PC-9 (cell line): Measurements from ENCODE around the gene CLMN. TPM values are rescaled to one million over a fixed set of nuclear protein-coding genes. Genes with fewer than 3 reads are reported as not detected.

Experiments used
- BruUV-seq: library from RNA; stranded (reverse); fragments of 400-500 nt; replicated peaks from 2 replicates; lab custom pipeline; 2021; lab: Mats Ljungman, UMichigan
- CTCF ChIA-PET: fragments of 300-600 bp; sonication (Branson Sonifier 250); formaldehyde crosslinking; loops from one replicate; lab custom pipeline; 2022; ENCODE audit warnings: antibody characterized with exemption; lab: Charles Lee
- POLR2A ChIA-PET: fragments of 300-600 bp; sonication (Branson Sonifier 250); formaldehyde crosslinking; loops from one replicate; lab custom pipeline; 2022; ENCODE audit warnings: antibody characterized with exemption; ENCODE audit not compliant: unreplicated experiment; lab: Charles Lee
- DNase-seq, 2 experiments: peaks; one replicate each; pipeline versions ENCODE4 v3.0.0 to v3.0.0-alpha.2; 2015 to 2022; ENCODE audit warnings: mixed read lengths in 1 of 2
- H2AFZ ChIP-seq: fragments of 200-600 bp; sonication (generic); 2 replicates; pipeline ENCODE4 v1.8.1; 2017; ENCODE audit warnings: antibody characterized with exemption
- H3F3A ChIP-seq: fragments of 200-600 bp; sonication (generic); 2 replicates; pipeline ENCODE4 v1.8.1; 2017; ENCODE audit warnings: antibody characterized with exemption, mild to moderate bottlenecking, low read depth; ENCODE audit not compliant: insufficient read depth
- H3K27ac ChIP-seq: fragments of 200-600 bp; sonication (generic); 2 replicates; pipeline ENCODE4 v1.6.1; 2016; ENCODE audit warnings: mixed run types
- H3K27me3 ChIP-seq: fragments of 200-600 bp; sonication (generic); 2 replicates; pipeline ENCODE4 v1.6.1; 2016; ENCODE audit warnings: low read depth, mixed run types; ENCODE audit not compliant: insufficient read depth
- H3K36me3 ChIP-seq: fragments of 200-600 bp; sonication (generic); 2 replicates; pipeline ENCODE4 v1.6.1; 2016; ENCODE audit warnings: low read depth, mixed run types
- H3K4me1 ChIP-seq: fragments of 200-600 bp; sonication (generic); replicated peaks from 2 replicates; pipeline ENCODE4 v1.6.1; 2016; ENCODE audit warnings: mixed run types; ENCODE audit not compliant: insufficient read depth
- H3K4me2 ChIP-seq: fragments of 200-600 bp; sonication (generic); 2 replicates; pipeline ENCODE4 v1.6.1; 2017; ENCODE audit warnings: mixed run types
- H3K4me3 ChIP-seq: fragments of 200-600 bp; sonication (generic); 2 replicates; pipeline ENCODE4 v1.6.1; 2016; ENCODE audit warnings: mixed run types
- H3K79me2 ChIP-seq: fragments of 200-600 bp; sonication (generic); 2 replicates; pipeline ENCODE4 v1.6.1; 2017; ENCODE audit warnings: low read depth, mixed run types
- H3K9me2 ChIP-seq: fragments of 200-600 bp; sonication (generic); 2 replicates; pipeline ENCODE4 v1.8.1; 2017; ENCODE audit warnings: mild to moderate bottlenecking; ENCODE audit not compliant: insufficient read depth
- H3K9me3 ChIP-seq: fragments of 200-600 bp; sonication (generic); 2 replicates; pipeline ENCODE4 v1.8.1; 2016; ENCODE audit warnings: low read depth; ENCODE audit not compliant: insufficient read depth
- H4K20me1 ChIP-seq: fragments of 200-600 bp; sonication (generic); 2 replicates; pipeline ENCODE4 v1.8.1; 2017; ENCODE audit not compliant: insufficient read depth
- CTCF ChIP-seq: fragments of 200-600 bp; sonication (generic); conservative IDR thresholded peaks from 2 replicates; pipeline ENCODE4 v1.6.1; 2017; ENCODE audit warnings: mixed run types, antibody characterized with exemption, mild to moderate bottlenecking, moderate library complexity
- EZH2 ChIP-seq: fragments of 200-600 bp; sonication (generic); IDR thresholded peaks from 2 replicates; pipeline ENCODE4 v1.8.0; 2017; ENCODE audit warnings: antibody characterized with exemption, low read depth
- intact Hi-C: fragments of 100-400 bp; cut with micrococcal nuclease; formaldehyde crosslinking; loops from one replicate; pipeline ENCODE4 v1.10.0; 2022; ENCODE audit not compliant: unreplicated experiment
- total RNA-seq: library from RNA; stranded (reverse); gene quantifications from 2 replicates; pipeline ENCODE4 v1.2.3, GENCODE V29; 2021

CLMN gene
- total RNA-seq, 1 experiment from 2014 or later, result 15.8 TPM

- no peak for DNase-seq
- no peaks in the 10 kb centered on the region for H3K4me1 ChIP-seq
- H3K27ac ChIP-seq, result no peak overlapping the region
- no peaks in the 10 kb centered on the region for H3K9me2 ChIP-seq
- H3K36me3 ChIP-seq, result no peaks in the 10 kb centered on the region
- ChIA-PET CTCF (no interaction called here), POLR2A (no interaction called here)
- no peaks in the 10 kb centered on the region for H4K20me1 ChIP-seq
- no peaks in the 10 kb centered on the region for H3K79me2 ChIP-seq
- TF ChIP-seq EZH2, result no peak
- H3K27me3 ChIP-seq, result no peaks in the 10 kb centered on the region
- no peaks in the 10 kb centered on the region for H3F3A ChIP-seq
- H2AFZ ChIP-seq, result no peak overlapping the region
- no TSS peak for BruUV-seq
- H3K4me2 ChIP-seq, result no peak overlapping the region
- intact Hi-C loops, result no loop called here
- no peak overlapping the region for H3K4me3 ChIP-seq
- no peaks in the 10 kb centered on the region for H3K9me3 ChIP-seq
Observed at GRCh38 chr14:95213774-95214173, 105.9 kb downstream of the CLMN start.

- POLR2A ChIA-PET, result no interaction called here
- CTCF ChIA-PET, result no interaction called here
- H3K4me3 ChIP-seq, result no peak overlapping the region
- no peaks in the 10 kb centered on the region for H3K36me3 ChIP-seq
- intact Hi-C loops, result no loop called here
- TF ChIP-seq EZH2 (no peak), CTCF (no peak)
- no peak overlapping the region for H2AFZ ChIP-seq
- no peaks in the 10 kb centered on the region for H3K4me1 ChIP-seq
- no peaks in the 10 kb centered on the region for H3K79me2 ChIP-seq
- no peaks in the 10 kb centered on the region for H4K20me1 ChIP-seq
- BruUV-seq, result no TSS peak
- H3F3A ChIP-seq, result no peaks in the 10 kb centered on the region
- H3K27ac ChIP-seq, result no peak overlapping the region
- H3K9me2 ChIP-seq, result no peaks in the 10 kb centered on the region
- no peak for DNase-seq
- H3K4me2 ChIP-seq, result no peak overlapping the region
- no peaks in the 10 kb centered on the region for H3K9me3 ChIP-seq
- no peaks in the 10 kb centered on the region for H3K27me3 ChIP-seq
Observed at GRCh38 chr14:95211721-95212504, 107.8 kb downstream of the CLMN start.

- Histone ChIP-seq H3K9me2 (no peaks in the 10 kb centered on the region), H3K9me3 (no peaks in the 10 kb centered on the region), H3K4me1 (no peaks in the 10 kb centered on the region), H3K4me3 (no peak overlapping the region), H3K27me3 (no peaks in the 10 kb centered on the region), H3K36me3 (no peaks in the 10 kb centered on the region), H3K79me2 (no peaks in the 10 kb centered on the region), H3K27ac (no peak overlapping the region), H4K20me1 (no peaks in the 10 kb centered on the region), H2AFZ (no peak overlapping the region), H3F3A (no peaks in the 10 kb centered on the region), H3K4me2 (no peak overlapping the region)
- CTCF ChIA-PET, result no interaction called here
- POLR2A ChIA-PET, result no interaction called here
- TF ChIP-seq CTCF, result no peak
- no peak for TF ChIP-seq EZH2
- no peak for DNase-seq
- intact Hi-C loops, result no loop called here
- no TSS peak for BruUV-seq
Observed at GRCh38 chr14:95210699-95211098, 109.0 kb downstream of the CLMN start.

GRCh38 chr14:95208598-95208997 lies 111.1 kb downstream of the CLMN start:
- H3K4me2 ChIP-seq, result no peak overlapping the region
- H3K4me1 ChIP-seq, result no peaks in the 10 kb centered on the region
- no peak for DNase-seq
- intact Hi-C loops, result no loop called here
- no peak overlapping the region for H2AFZ ChIP-seq
- no TSS peak for BruUV-seq
- no peaks in the 10 kb centered on the region for H3K79me2 ChIP-seq
- no peak overlapping the region for H3K27ac ChIP-seq
- H3K27me3 ChIP-seq, result no peaks in the 10 kb centered on the region
- H4K20me1 ChIP-seq, result no peaks in the 10 kb centered on the region
- H3K4me3 ChIP-seq, result no peak overlapping the region
- ChIA-PET CTCF (no interaction called here), POLR2A (no interaction called here)
- no peaks in the 10 kb centered on the region for H3K9me2 ChIP-seq
- H3K9me3 ChIP-seq, result no peaks in the 10 kb centered on the region
- no peaks in the 10 kb centered on the region for H3F3A ChIP-seq
- H3K36me3 ChIP-seq, result no peaks in the 10 kb centered on the region
- TF ChIP-seq CTCF, result no peak
- TF ChIP-seq EZH2, result no peak
